ENCODE measurements around the gene CYB5R4.
"Not testable (repeated sequence)": the region's sequence is repeated elsewhere in the genome, so short reads cannot be mapped to it uniquely, and the experiment has no call there.

- not testable (repeated sequence) for TF ChIP-seq CTCF (IDR thresholded peaks at IDR 0.05; ENCODE audit: low read depth, low read length); MYC (IDR thresholded peaks at IDR 0.05; ENCODE audit: low read depth, low read length); MAX (IDR thresholded peaks at IDR 0.05; ENCODE audit: low read depth, low read length); POLR2A (IDR thresholded peaks at IDR 0.05; ENCODE audit: extremely low read depth, insufficient read length)
Measured at GRCh38 chr6:83907623-83908390, 48.3 kb downstream of the CYB5R4 start.

All from NB4 (cell line).